Stimulated activated CD4-positive, alpha-beta T cell treated with anti-CD3 and anti-CD28 coated beads, Interleukin-15, amount 100 ng/mL, for 48 hours (primary cell): Measurements from ENCODE around the gene WDFY4.

Experiments used
- DNase-seq, 2 donors: peaks; one replicate each; pipeline ENCODE4 v3.0.0-alpha.2; 2020; ENCODE audit warnings: low read depth in 2 of 2

Gene WDFY4

GRCh38 chr10:48772059-48772458 lies 87.4 kb downstream of the WDFY4 start:
- DNase-seq: no peak

GRCh38 chr10:48773580-48773979 lies 88.9 kb downstream of the WDFY4 start:
- no peak for DNase-seq

- DNase-seq: no peak
Observed at GRCh38 chr10:48774416-48775205, 89.9 kb downstream of the WDFY4 start.

GRCh38 chr10:48775206-48775517 lies 90.5 kb downstream of the WDFY4 start:
- no peak for DNase-seq

GRCh38 chr10:48776005-48776522 lies 91.4 kb downstream of the WDFY4 start:
- no peak for DNase-seq

GRCh38 chr10:48776528-48776927 lies 91.9 kb downstream of the WDFY4 start:
- DNase-seq: no peak

GRCh38 chr10:48777110-48777509 lies 92.4 kb downstream of the WDFY4 start:
- DNase-seq: no peak

- DNase-seq: no peak
Observed at GRCh38 chr10:48778193-48778857, 93.7 kb downstream of the WDFY4 start.

- DNase-seq: no peak
Observed at GRCh38 chr10:48779077-48779476, 94.4 kb downstream of the WDFY4 start.

- no peak for DNase-seq
Observed at GRCh38 chr10:48779546-48780152, 95.0 kb downstream of the WDFY4 start.

- DNase-seq: no peak
Observed at GRCh38 chr10:48780341-48780740, 95.7 kb downstream of the WDFY4 start.

GRCh38 chr10:48782386-48782785 lies 97.7 kb downstream of the WDFY4 start:
- no peak for DNase-seq

GRCh38 chr10:48784031-48784430 lies 99.4 kb downstream of the WDFY4 start:
- no peak for DNase-seq

- DNase-seq: no peak
Observed at GRCh38 chr10:48785796-48786195, 101.1 kb downstream of the WDFY4 start.

GRCh38 chr10:48786606-48787282 lies 102.1 kb downstream of the WDFY4 start:
- no peak for DNase-seq

GRCh38 chr10:48788554-48788953 lies 103.9 kb downstream of the WDFY4 start:
- no peak for DNase-seq

GRCh38 chr10:48789486-48790456 lies 105.1 kb downstream of the WDFY4 start:
- DNase-seq: no peak

GRCh38 chr10:48790457-48791044 lies 105.9 kb downstream of the WDFY4 start:
- DNase-seq: no peak

GRCh38 chr10:48791267-48791928 lies 106.7 kb downstream of the WDFY4 start:
- DNase-seq: no peak

GRCh38 chr10:48792121-48792520 lies 107.4 kb downstream of the WDFY4 start:
- DNase-seq: no peak
